H1 (cell line): ENCODE measurements around the gene SQOR. TPM values are rescaled to one million over a fixed set of nuclear protein-coding genes. Genes with fewer than 3 reads are reported as not detected.

Experiments
- BRCA1 ChIP-seq: IDR thresholded peaks from 2 replicates; pipeline ENCODE4 v1.6.1; 2012; ENCODE audit warnings: low read depth, low read length, improper control_type of control experiment
- HDAC6 ChIP-seq: IDR thresholded peaks from one replicate; pipeline ENCODE4 v1.7.1; 2012; ENCODE audit warnings: low read depth, mild to moderate bottlenecking, inconsistent platforms, low read length, moderate library complexity
- SUZ12 ChIP-seq: fragments of 200-600 bp; sonication (generic); IDR thresholded peaks from 2 replicates; pipeline ENCODE4 v1.6.1; 2012; ENCODE audit warnings: mild to moderate bottlenecking, inconsistent platforms, low read length, moderate library complexity, mixed read lengths
- polyA plus RNA-seq, 7 experiments: library from polyadenylated mRNA; depleted of rRNA in 3 of 7; stranded (reverse) in 5 of 7; unstranded in 2 of 7; fragments of >200 nt in 5 of 7; fragments of 200-250 nt in 2 of 7; gene quantifications; 1 replicate in 5 of 7; 2 replicates in 1 of 7; 4 replicates in 1 of 7; pipeline versions ENCODE4 v1.2.1 to v1.2.3, GENCODE V29; 2011 to 2013; ENCODE audit warnings: missing spikeins in 2 of 7, mixed read lengths in 2 of 7
- total RNA-seq: library from RNA; stranded (reverse); fragmentation: NEBNext Ultra II Directional; extraction: Animal tissue kit (Norgen Biotek cat#: 25700); gene quantifications from 2 replicates; pipeline ENCODE4 v1.2.1, GENCODE V29; 2021

SQOR gene
- total and polyA plus RNA-seq, 2 of the 8 experiments (the other 6 are each of a cell fraction or from before 2014, with no cell fraction given) = 0.20 to 0.22 TPM

GRCh38 chr15:45732662-45733061 lies 97.8 kb downstream of the SQOR start (continued):
- TF ChIP-seq SUZ12 = no peak
- TF ChIP-seq BRCA1 = no peak
- no peak for TF ChIP-seq HDAC6
